SH-SY5Y (cell line): ENCODE data around the gene OR2B2.

ENCODE experiments used
- GATA2 ChIP-seq: IDR thresholded peaks from 2 replicates; pipeline ENCODE4 v1.6.1; 2011; ENCODE audit warnings: mild to moderate bottlenecking, low read depth, low read length
- GATA3 ChIP-seq: IDR thresholded peaks from 2 replicates; pipeline ENCODE4 v1.6.1; 2011; ENCODE audit warnings: low read depth, mild to moderate bottlenecking, low read length, moderate library complexity

DNA sequence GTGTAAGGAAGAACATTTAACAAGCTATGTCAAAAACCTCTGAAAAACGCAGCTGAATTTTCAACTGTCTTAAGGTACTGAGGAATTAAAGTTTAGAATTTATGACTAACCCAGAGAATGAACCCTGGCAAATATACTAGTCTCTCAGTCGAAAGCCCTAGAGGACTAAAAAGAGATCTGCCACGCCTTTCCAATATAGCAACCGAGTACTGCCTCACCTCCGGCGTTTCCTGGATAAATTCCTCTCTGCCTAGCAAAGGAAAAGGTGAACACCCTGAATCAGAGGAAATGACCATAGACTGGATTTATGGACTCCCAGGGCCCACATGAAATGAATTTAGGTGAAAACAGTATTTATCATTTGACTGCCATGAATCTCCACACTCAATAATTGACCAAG is 12.0 kb upstream of the OR2B2 start:
- TF ChIP-seq GATA2 (no peak), GATA3 (no peak)
